Inflammatory macrophage treated with lipopolysaccharide for 1 hour (primary cell): ENCODE data around the gene ASIC4.

Experiments
- DNase-seq, 2 donors: peaks; one replicate each; pipeline ENCODE4 v3.0.0-alpha.2; 2020 to 2022

Gene ASIC4

DNA sequence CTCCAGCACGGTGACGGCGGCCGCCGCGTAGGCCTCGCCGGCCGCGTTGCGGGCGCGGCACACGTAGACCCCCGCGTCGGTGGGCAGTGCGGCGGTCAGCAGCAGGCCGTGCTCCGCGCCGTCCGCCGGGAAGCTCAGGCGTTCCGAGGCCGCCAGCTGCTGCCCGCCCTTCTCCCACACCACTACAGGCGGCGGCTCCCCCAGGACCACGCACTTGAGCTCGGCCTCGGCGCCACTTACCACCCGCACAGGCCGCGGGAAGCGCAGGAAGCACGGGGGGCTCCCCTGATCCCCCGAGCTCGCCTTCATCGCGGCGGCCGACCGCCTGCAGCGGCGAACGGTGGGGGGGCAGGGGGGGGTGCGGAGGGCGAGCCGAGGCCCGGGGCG lies 56.6 kb downstream of the ASIC4 start:
- DNase-seq = no peak

DNA sequence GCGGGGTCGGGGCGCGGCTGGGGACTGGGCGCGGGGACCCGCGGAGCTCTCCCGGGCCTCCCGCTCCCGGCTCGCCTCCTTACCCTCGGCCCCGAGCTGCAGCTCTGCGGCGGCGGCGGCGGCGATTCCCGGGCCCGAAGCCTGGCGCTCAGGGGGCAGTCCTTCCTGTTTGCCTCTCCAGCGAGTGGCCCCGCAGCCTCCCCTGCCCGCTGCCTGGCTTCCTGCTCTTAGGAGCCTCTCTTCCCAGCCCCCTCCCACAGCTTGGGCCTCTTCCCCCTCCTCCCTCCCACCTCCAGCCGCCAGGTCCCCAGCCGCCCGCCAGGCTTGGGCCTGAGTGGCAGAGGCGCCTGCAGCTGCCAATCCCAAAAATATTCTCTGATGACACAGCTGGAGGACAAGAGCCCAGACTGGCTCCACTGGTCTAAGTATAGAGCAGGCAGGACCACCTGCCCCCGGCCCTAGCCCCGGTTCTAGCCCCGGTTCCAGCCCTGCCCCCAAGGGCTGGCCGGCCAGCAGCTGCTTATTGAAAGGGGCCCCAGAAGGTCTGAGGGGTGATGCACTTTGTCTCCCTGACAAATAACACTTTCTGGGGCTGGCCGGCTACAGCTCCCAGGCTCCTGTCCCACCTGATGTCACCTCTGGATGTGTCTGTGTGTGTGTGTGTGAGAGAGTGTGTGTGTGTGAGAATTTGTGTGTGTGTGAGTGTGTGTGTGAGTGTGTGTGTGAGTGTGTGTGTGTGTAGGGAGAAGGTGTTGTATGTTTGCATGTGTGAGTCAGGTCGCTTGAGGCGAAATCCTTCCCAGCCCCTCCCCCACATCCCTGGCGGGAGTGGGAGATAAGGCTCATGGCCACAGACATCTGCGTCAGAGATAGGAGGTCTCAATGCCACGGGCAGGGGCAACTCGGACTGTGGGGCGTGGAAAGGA lies 57.3 kb downstream of the ASIC4 start, which contains the start of gene OBSL1:
OBSL1 (minus strand) TSS at position 229 of the 926 bp plus-strand sequence. CDS start 307 bp downstream, outside the sequence.
- DNase-seq = no peak

DNA sequence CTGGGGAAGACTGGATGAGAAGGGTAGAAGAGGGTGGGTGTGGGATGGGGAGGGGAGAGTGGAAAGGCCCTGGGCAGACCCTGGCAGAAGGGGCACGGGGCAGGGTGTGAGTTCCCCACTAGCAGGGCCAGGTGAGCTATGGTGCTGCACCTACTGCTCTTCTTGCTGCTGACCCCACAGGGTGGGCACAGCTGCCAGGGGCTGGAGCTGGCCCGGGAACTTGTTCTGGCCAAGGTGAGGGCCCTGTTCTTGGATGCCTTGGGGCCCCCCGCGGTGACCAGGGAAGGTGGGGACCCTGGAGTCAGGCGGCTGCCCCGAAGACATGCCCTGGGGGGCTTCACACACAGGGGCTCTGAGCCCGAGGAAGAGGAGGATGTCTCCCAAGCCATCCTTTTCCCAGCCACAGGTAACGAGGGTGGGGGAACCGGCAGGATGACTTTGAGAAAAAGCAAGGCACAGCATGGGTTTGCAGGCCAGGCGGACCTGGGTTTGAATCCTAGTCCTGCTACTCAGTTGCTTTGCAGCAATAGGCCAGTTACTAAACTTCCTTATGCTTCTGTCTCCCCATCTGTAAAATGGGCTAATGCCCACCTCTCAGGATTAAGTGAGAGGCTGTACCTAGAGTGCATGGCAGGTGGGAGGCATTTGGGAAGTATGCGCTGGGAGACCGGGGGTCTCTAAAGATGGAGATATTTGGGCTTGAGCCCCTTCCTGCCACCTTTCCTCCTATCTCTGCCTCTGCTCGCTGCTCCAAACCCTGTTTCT lies 58.1 kb downstream of the ASIC4 start, which contains the start of gene INHA:
INHA (plus strand) TSS at position 74 of the 765 bp plus-strand sequence; CDS start at position 139, 65 bp downstream.
- no peak for DNase-seq

DNA sequence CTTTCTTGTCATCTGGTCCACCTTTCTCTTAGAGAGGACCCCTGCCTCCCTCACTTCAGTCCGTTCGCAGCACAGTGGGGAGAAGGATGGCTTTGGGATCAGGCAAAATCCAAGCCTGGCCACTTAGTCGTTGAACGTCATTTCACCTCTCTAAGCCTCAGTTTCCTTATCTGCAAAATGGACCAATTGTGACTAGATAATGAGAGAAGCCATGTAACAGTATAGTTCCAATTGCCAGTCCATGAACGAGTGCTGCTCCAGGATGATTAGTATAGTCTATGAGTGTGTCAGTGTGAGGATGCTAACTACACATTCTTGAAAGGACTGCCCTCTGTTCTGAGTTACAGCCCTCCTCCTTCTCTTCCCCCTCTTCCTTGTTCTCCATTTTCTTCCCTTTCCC lies 58.9 kb downstream of the ASIC4 start:
- no peak for DNase-seq

DNA sequence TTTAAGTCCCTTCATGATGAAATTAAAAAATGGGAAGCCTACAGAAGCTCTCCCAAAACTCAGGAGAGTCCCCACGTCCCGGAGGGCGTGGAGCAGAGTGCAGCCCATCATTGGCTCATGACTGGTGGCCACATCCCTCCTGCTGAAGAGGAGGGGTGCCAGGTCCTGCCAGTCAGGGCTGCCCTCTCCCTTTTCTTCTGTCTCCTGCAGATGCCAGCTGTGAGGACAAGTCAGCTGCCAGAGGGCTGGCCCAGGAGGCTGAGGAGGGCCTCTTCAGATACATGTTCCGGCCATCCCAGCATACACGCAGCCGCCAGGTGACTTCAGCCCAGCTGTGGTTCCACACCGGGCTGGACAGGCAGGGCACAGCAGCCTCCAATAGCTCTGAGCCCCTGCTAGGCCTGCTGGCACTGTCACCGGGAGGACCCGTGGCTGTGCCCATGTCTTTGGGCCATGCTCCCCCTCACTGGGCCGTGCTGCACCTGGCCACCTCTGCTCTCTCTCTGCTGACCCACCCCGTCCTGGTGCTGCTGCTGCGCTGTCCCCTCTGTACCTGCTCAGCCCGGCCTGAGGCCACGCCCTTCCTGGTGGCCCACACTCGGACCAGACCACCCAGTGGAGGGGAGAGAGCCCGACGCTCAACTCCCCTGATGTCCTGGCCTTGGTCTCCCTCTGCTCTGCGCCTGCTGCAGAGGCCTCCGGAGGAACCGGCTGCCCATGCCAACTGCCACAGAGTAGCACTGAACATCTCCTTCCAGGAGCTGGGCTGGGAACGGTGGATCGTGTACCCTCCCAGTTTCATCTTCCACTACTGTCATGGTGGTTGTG lies 60.4 kb downstream of the ASIC4 start:
- no peak for DNase-seq

DNA sequence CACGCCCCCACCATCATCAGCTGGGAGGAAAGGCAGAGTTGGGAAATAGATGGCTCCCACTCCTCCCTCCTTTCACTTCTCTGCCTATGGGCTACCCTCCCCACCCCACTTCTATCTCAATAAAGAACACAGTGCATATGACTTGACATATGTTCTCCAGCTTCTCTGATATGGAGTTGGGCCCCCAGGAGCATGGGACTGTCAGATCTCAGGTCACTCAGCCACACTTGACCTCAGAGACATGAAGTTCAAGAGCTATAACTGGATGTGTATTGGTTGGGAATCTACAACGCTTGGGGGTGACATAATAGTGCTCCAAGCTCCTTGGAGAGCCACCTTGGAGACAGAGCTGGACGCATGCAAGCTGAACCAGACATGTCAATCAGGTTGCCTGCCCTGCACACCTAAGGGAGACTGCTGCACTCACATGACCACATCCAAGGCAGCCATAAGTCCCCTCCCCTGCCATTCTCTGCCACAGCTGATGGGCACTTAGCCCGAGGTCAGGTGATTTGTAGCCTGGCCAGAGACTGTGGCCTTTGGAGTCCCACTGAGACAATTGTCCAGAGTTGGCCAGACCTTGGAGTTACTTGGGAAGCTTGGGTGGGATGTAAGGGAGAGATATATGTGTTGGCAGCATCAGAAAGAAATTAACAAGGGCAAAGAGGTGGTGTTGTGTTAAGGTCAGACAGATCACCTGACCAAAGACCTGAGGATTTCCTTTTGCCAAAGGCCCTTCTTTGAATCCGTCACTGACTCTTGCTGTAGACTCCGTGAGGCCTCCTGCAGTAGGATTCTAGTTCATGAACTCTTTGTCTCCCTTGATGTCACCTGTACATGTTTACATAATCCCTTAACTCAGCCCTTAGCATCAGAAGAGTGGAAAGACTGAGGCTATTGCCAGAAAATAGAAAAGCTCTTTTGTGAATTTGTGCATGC lies 61.6 kb downstream of the ASIC4 start:
- DNase-seq = no peak

DNA sequence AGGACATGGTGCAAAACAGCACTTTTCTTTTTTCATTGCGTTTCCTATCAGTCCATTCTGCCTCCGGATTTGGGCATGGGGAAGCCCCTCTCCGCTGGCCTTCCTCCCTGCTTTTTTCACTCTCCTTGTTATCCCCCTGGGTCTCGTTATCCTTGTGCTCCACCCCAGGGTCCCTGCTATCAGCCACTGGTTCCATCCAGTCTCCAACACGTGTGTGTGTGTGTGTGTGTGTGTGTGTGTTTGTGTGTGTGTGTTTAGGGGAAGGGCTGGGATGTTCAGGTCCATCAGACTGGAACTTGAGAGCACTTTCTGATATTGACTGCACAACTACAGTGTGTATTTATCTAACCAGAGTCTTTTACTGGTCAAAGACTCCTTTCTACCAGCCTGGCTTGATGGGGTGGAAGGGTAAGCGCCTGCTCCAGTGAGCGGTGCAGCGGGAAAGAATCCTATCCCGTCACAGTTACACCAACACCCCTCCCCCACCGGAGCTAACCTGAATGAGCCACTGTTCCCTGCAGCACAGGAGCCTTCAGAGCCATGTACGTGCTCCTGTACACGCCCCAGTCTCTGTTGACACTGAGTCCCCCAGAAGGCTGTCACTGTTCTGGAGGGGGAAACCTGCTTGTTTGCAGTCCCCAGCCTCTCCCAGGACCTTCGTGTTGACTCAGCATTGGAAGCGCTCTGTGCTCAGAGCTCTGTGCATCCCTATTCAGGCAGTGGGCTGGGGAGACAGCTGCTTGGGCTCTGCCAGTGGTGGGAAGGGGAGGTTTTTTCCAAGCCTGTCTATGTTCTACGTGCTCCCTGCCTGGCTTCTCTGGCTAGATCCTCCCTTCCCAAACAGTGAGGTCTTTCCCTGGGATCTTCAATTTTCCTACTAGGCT lies 62.5 kb downstream of the ASIC4 start:
- no peak for DNase-seq

DNA sequence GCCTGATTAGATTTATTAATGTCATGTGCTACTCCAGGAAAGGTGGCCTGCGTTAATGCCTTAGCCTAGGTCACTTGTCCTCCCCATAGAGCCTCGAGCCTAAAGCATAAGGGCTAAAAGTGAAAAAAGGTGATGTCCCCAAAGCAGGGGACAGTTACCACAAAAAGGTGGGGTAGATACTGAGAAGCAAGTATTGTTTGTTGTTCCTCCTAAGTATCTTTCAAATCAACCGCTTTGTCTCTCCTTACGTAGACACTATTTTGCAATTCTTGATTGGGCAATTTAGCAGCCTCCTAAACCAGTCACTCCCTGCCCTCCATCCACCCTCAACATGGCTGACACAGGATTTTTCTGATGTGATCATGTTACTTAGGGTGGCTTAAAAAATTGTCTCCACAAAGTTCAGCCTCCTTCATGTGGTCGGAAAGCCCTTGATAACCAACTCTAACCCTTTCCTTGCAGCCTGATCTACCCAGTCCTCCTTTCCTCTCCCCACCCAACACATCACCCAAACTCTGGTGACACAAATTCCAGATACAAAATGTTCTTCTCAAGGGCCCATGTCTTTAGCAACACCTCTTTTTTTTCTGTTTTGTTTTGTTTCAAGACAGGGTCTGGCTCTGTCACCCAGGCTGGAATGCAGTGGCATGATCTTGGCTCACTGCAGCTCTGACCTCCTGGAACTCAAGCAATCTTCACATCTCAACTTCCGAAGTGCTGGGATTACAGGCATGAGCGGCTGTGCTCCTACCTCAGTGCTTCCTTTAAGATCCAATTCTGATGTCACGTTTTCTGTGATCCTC lies 64.7 kb downstream of the ASIC4 start:
- peak; percentile 42 to 73 for DNase-seq

DNA sequence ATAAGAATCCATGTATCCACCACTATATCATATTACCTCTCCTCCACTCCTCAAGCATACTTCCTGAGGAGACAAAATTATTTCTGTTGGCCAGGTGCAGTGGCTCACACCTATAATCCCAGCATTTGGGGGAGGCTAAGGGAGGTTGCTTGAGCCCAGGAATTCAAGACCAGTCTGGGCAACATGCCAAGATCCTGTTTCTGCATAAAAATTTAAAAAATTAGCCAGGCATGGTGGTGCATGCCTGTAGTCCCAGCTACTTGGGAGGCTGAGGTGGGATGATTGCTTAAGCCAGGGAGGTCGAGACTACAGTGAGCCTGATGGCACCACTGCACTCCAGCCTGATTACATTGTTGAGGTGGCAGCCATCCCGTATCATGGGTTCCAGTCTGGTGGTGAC lies 67.1 kb downstream of the ASIC4 start:
- no peak for DNase-seq
